HCT116 (cell line): Measurements from ENCODE around the gene GABBR2. TPM values are rescaled to one million over a fixed set of nuclear protein-coding genes. Genes with fewer than 3 reads are reported as not detected.

ENCODE experiments used
- ATAC-seq: fragments of 200-7000 bp; cut with Tn5 transposase; 2 replicates; pipeline ENCODE4 v1.9.1; 2020; ENCODE audit warnings: mild to moderate bottlenecking, moderate library complexity
- BruUV-seq: library from RNA; stranded (reverse); fragments of 400-500 nt; replicated peaks from 2 replicates; lab custom pipeline; 2021; lab: Mats Ljungman, UMichigan
- CTCF ChIA-PET: fragments of 300-600 bp; sonication (Branson Sonifier 250); formaldehyde crosslinking; loops from one replicate; lab custom pipeline; 2021; ENCODE audit warnings: antibody characterized with exemption; lab: Charles Lee
- POLR2A ChIA-PET: fragments of 300-600, 350-600 bp; sonication (Branson Sonifier 250); formaldehyde crosslinking; loops from one replicate; lab custom pipeline; 2021; ENCODE audit warnings: antibody characterized with exemption; lab: Charles Lee
- RAD21 ChIA-PET, 2 experiments: fragments of 300-600 bp; sonication (Branson Sonifier 250); formaldehyde crosslinking; loops; one replicate each; lab custom pipeline; 2023; ENCODE audit warnings: low total read pairs in 2 of 2; ENCODE audit not compliant: uncharacterized antibody in 2 of 2, unreplicated experiment in 2 of 2, low non-redundant PET in 1 of 2; lab: Charles Lee
- DNase-seq: peaks from one replicate; pipeline ENCODE4 v3.0.0-alpha.2; 2010; ENCODE audit warnings: low read depth, low spot score
- H2AFZ ChIP-seq: fragments of 200-600 bp; shearing (Covaris generic), sonication (generic); 2 replicates; pipeline ENCODE4 v1.6.1; 2017; ENCODE audit warnings: low read depth, mixed run types, mixed read lengths, antibody characterized with exemption, low read length; ENCODE audit not compliant: poor library complexity, severe bottlenecking
- H3K27ac ChIP-seq: 2 replicates; pipeline ENCODE4 v1.5.1; 2012; ENCODE audit warnings: low read depth, low read length
- H3K27me3 ChIP-seq: fragments of 200-600 bp; sonication (generic); 2 replicates; pipeline ENCODE4 v1.6.1; 2016; ENCODE audit warnings: mixed run types, low read length, mixed read lengths; ENCODE audit not compliant: insufficient read depth
- H3K36me3 ChIP-seq, 2 experiments: fragments of 200-500 bp in 1 of 2; fragments of 200-600 bp in 1 of 2; sonication (Bioruptor generic) in 1 of 2; sonication (generic) in 1 of 2; 2 replicates each; pipeline versions ENCODE4 v1.5.1 to v1.6.1; 2014 to 2016; ENCODE audit warnings: low read length in 2 of 2, inconsistent platforms in 1 of 2, mixed read lengths in 1 of 2, mixed run types in 1 of 2; ENCODE audit not compliant: insufficient read depth in 2 of 2, control insufficient read depth in 1 of 2
- H3K4me1 ChIP-seq, 2 experiments: fragments of 200-600 bp in 1 of 2; sonication (generic) in 1 of 2; 2 replicates each; pipeline versions ENCODE4 v1.5.1 to v1.6.1; 2012 to 2017; ENCODE audit warnings: low read length in 2 of 2, inconsistent platforms in 1 of 2, mild to moderate bottlenecking in 1 of 2, mixed read lengths in 1 of 2, mixed run types in 1 of 2, moderate library complexity in 1 of 2; ENCODE audit not compliant: insufficient read depth in 2 of 2, control insufficient read depth in 1 of 2
- H3K4me2 ChIP-seq: fragments of 200-600 bp; sonication (generic); 2 replicates; pipeline ENCODE4 v1.6.1; 2017; ENCODE audit warnings: mixed run types, low read length, mixed read lengths
- H3K4me3 ChIP-seq, 2 experiments: fragments of 200-600 bp in 1 of 2; sonication (generic) in 1 of 2; replicated peaks in 1 of 2; 2 replicates each; pipeline ENCODE4 v1.5.1; 2011 to 2016; ENCODE audit warnings: low read length in 2 of 2, control low read depth in 1 of 2, low read depth in 1 of 2, mild to moderate bottlenecking in 1 of 2, mixed read lengths in 1 of 2, mixed run types in 1 of 2
- H3K79me2 ChIP-seq: fragments of 200-600 bp; sonication (generic); 2 replicates; pipeline ENCODE4 v1.6.1; 2017; ENCODE audit warnings: mild to moderate bottlenecking, mixed run types, low read length, moderate library complexity, mixed read lengths; ENCODE audit not compliant: insufficient read depth
- H3K9ac ChIP-seq: fragments of 200-600 bp; sonication (generic); 2 replicates; pipeline ENCODE4 v1.6.1; 2016; ENCODE audit warnings: low read length, mixed read lengths
- H3K9me2 ChIP-seq: fragments of 200-600 bp; sonication (generic), shearing (Covaris generic); 2 replicates; pipeline ENCODE4 v1.6.1; 2017; ENCODE audit warnings: mixed run types, mild to moderate bottlenecking, moderate library complexity; ENCODE audit not compliant: insufficient read depth
- H3K9me3 ChIP-seq, 2 experiments: fragments of 200-500 bp in 1 of 2; fragments of 200-600 bp in 1 of 2; sonication (Bioruptor generic) in 1 of 2; sonication (generic) in 1 of 2; 2 replicates each; pipeline ENCODE4 v1.6.1; 2014 to 2017; ENCODE audit warnings: low read length in 2 of 2, mixed read lengths in 2 of 2, inconsistent platforms in 1 of 2, low read depth in 1 of 2, mild to moderate bottlenecking in 1 of 2, mixed run types in 1 of 2, moderate library complexity in 1 of 2; ENCODE audit not compliant: control insufficient read depth in 1 of 2, insufficient read depth in 1 of 2
- H4K20me1 ChIP-seq: fragments of 200-600 bp; sonication (generic), shearing (Covaris generic); 2 replicates; pipeline ENCODE4 v1.6.1; 2017; ENCODE audit warnings: mixed run types, mild to moderate bottlenecking, moderate library complexity; ENCODE audit not compliant: insufficient read depth
- ATF3 ChIP-seq: IDR thresholded peaks from 2 replicates; pipeline ENCODE4 v1.6.1; 2012
- CEBPB ChIP-seq: IDR thresholded peaks from 2 replicates; pipeline ENCODE4 v1.6.1; 2012; ENCODE audit warnings: low read depth
- CTCF ChIP-seq, 3 experiments: fragments of 200-600 bp in 1 of 3; sonication (generic) in 1 of 3; IDR thresholded peaks in 2 of 3; conservative IDR thresholded peaks in 1 of 3; 2 replicates each; pipeline ENCODE4 v1.5.1; 2012 to 2017; ENCODE audit warnings: low read depth in 2 of 3, low read length in 2 of 3, antibody characterized with exemption in 1 of 3, borderline replicate concordance in 1 of 3, control low read depth in 1 of 3, mild to moderate bottlenecking in 1 of 3, mixed read lengths in 1 of 3, mixed run types in 1 of 3, moderate library complexity in 1 of 3; ENCODE audit not compliant: insufficient read depth in 1 of 3
- ELF1 ChIP-seq: IDR thresholded peaks from 2 replicates; pipeline ENCODE4 v1.6.1; 2012; ENCODE audit warnings: low read depth, borderline replicate concordance
- EZH2phosphoT487 ChIP-seq: fragments of 200-600 bp; IDR thresholded peaks from 2 replicates; pipeline ENCODE4 v1.6.1; 2018; ENCODE audit warnings: antibody characterized with exemption, borderline replicate concordance
- JUND ChIP-seq: IDR thresholded peaks from 2 replicates; pipeline ENCODE4 v1.6.1; 2012
- MAX ChIP-seq: IDR thresholded peaks from 2 replicates; pipeline ENCODE4 v1.6.1; 2012
- POLR2A ChIP-seq: IDR thresholded peaks from 2 replicates; pipeline ENCODE4 v1.7.0; 2011; ENCODE audit warnings: borderline replicate concordance; ENCODE audit not compliant: insufficient read depth, insufficient read length; ENCODE audit errors: extremely low read depth
- REST ChIP-seq: IDR thresholded peaks from 2 replicates; pipeline ENCODE4 v1.6.1; 2012; ENCODE audit warnings: low read depth
- TCF7L2 ChIP-seq: IDR thresholded peaks from 2 replicates; pipeline ENCODE4 v1.7.0; 2011; ENCODE audit warnings: borderline replicate concordance, inconsistent platforms; ENCODE audit not compliant: insufficient read depth, insufficient read length; ENCODE audit errors: extremely low read depth
- ZNF274 ChIP-seq: fragments of 200-500 bp; sonication (Bioruptor generic); IDR thresholded peaks from 2 replicates; pipeline ENCODE4 v1.6.1; 2014; ENCODE audit warnings: mild to moderate bottlenecking, low read depth, low read length, inconsistent platforms
- intact Hi-C: fragments of 100-400 bp; cut with micrococcal nuclease; formaldehyde crosslinking; loops from 2 replicates; pipeline ENCODE4 v1.10.0; 2022
- total RNA-seq: library from RNA; stranded (reverse); gene quantifications from one replicate; pipeline ENCODE4 v1.2.1, GENCODE V29; 2021; ENCODE audit not compliant: unreplicated experiment

GABBR2 gene
- total RNA-seq, 1 experiment from 2014 or later: 0.15 TPM

GRCh38 chr9:98569491-98569890, 139.2 kb downstream of the GABBR2 start:
- Histone ChIP-seq H3K9ac (no peak overlapping the region), H3K27ac (no peak overlapping the region), H4K20me1 (no peaks in the 10 kb centered on the region), H3K4me2 (no peak overlapping the region), H3K4me3 (no peak overlapping the region), H3K9me3 (no peaks in the 10 kb centered on the region), H3K4me1 (no peaks in the 10 kb centered on the region), H2AFZ (no peak overlapping the region), H3K9me2 (no peaks in the 10 kb centered on the region), H3K79me2 (no peaks in the 10 kb centered on the region), H3K27me3 (no peaks in the 10 kb centered on the region), H3K36me3 (no peaks in the 10 kb centered on the region)
- no peak for TF ChIP-seq ATF3
- TF ChIP-seq CTCF (IDR thresholded peaks at IDR 0.05 in 2 of 3, conservative IDR thresholded peaks at IDR 0.05 in 1 of 3; ENCODE audit: borderline replicate concordance in 1 of 3, insufficient read depth in 1 of 3, low read depth in 2 of 3, low read length in 2 of 3): no peak
- TF ChIP-seq CEBPB: no peak
- TF ChIP-seq MAX: no peak
- TF ChIP-seq REST: no peak
- TF ChIP-seq ELF1: no peak
- no peak for TF ChIP-seq JUND
- TF ChIP-seq POLR2A: no peak
- TF ChIP-seq ZNF274: no peak
- TF ChIP-seq TCF7L2: no peak
- TF ChIP-seq EZH2phosphoT487: no peak
- no peak for ATAC-seq
- no peak for DNase-seq
- ChIA-PET RAD21 (no interaction called here), POLR2A (no interaction called here), CTCF (no interaction called here)
- intact Hi-C loops: no loop called here
- BruUV-seq: no TSS peak
